H1 (cell line): Measurements from ENCODE around the gene UPK2. TPM values are rescaled to one million over a fixed set of nuclear protein-coding genes. Genes with fewer than 3 reads are reported as not detected.

Experiments used
- CTCF ChIA-PET: fragments of 300-600 bp; sonication (Branson Sonifier 250); formaldehyde crosslinking; loops from one replicate; lab custom pipeline; 2021; ENCODE audit not compliant: partially characterized antibody; lab: Charles Lee
- POLR2A ChIA-PET: fragments of 300-600 bp; sonication (Branson Sonifier 250); formaldehyde crosslinking; loops from one replicate; lab custom pipeline; 2021; ENCODE audit warnings: inconsistent platforms; ENCODE audit not compliant: partially characterized antibody; lab: Charles Lee
- DNase-seq, 2 experiments: peaks; one replicate each; pipeline versions ENCODE4 v3.0.0 to v3.0.0-alpha.2; 2010 to 2022; ENCODE audit warnings: low spot score in 2 of 2, low read depth in 1 of 2, mixed read lengths in 1 of 2
- FAIRE-seq: peaks from 2 replicates; lab custom pipeline; 2011; peaks lifted over from hg19 to GRCh38; lab: Jason Lieb, UNC
- H2AFZ ChIP-seq: 2 replicates; pipeline ENCODE4 v1.8.1; 2012; ENCODE audit warnings: low read length, inconsistent platforms
- H2AK5ac ChIP-seq: 2 replicates; pipeline ENCODE4 v1.6.1; 2013; ENCODE audit warnings: low read depth, low read length
- H2BK120ac ChIP-seq: replicated peaks from 2 replicates; pipeline ENCODE3; 2013; ENCODE audit warnings: low read depth, low read length, inconsistent platforms
- H2BK12ac ChIP-seq: 2 replicates; pipeline ENCODE4 v1.6.1; 2013; ENCODE audit warnings: low read depth, low read length
- H2BK15ac ChIP-seq: 2 replicates; pipeline ENCODE4 v1.6.1; 2013; ENCODE audit warnings: low read length
- H2BK20ac ChIP-seq: 2 replicates; pipeline ENCODE4 v1.6.1; 2013; ENCODE audit warnings: low read length
- H2BK5ac ChIP-seq: 2 replicates; pipeline ENCODE4 v1.6.1; 2013; ENCODE audit warnings: low read depth, low read length
- H3K14ac ChIP-seq: 2 replicates; pipeline ENCODE4 v1.6.1; 2013; ENCODE audit warnings: inconsistent platforms; ENCODE audit not compliant: insufficient read length
- H3K18ac ChIP-seq: 2 replicates; pipeline ENCODE4 v1.6.1; 2013; ENCODE audit warnings: low read length; ENCODE audit errors: extremely low read depth
- H3K23ac ChIP-seq: 2 replicates; pipeline ENCODE4 v1.6.1; 2013; ENCODE audit warnings: inconsistent platforms; ENCODE audit not compliant: insufficient read length
- H3K23me2 ChIP-seq: 2 replicates; pipeline ENCODE4 v1.6.1; 2013; ENCODE audit warnings: low read depth, low read length
- H3K27ac ChIP-seq: 2 replicates; pipeline ENCODE4 v1.6.1; 2011; ENCODE audit warnings: low read depth, low read length, inconsistent platforms
- H3K27me3 ChIP-seq, 4 experiments: replicated peaks in 1 of 4; 1 replicate in 1 of 4; 2 replicates in 3 of 4; pipeline versions ENCODE4 v1.6.1 to v1.8.1; 2011 to 2013; ENCODE audit warnings: low read length in 3 of 4, mild to moderate bottlenecking in 3 of 4, inconsistent platforms in 2 of 4, mixed read lengths in 2 of 4, moderate library complexity in 1 of 4; ENCODE audit not compliant: control insufficient read depth in 3 of 4, insufficient read depth in 3 of 4; ENCODE audit errors: extremely low read depth in 1 of 4
- H3K36me3 ChIP-seq, 4 experiments: 2 replicates each; pipeline versions ENCODE4 v1.6.1 to v1.8.1; 2011 to 2013; ENCODE audit warnings: mild to moderate bottlenecking in 4 of 4, low read length in 3 of 4, moderate library complexity in 2 of 4, control low read depth in 1 of 4, inconsistent platforms in 1 of 4; ENCODE audit not compliant: insufficient read depth in 4 of 4, control insufficient read depth in 2 of 4
- H3K4ac ChIP-seq: replicated peaks from 2 replicates; pipeline ENCODE3; 2013; ENCODE audit warnings: low read length, low read depth, mixed read lengths, inconsistent platforms; ENCODE audit not compliant: insufficient read length
- H3K4me1 ChIP-seq, 4 experiments: replicated peaks in 1 of 4; 1 replicate in 1 of 4; 2 replicates in 3 of 4; pipeline versions ENCODE4 v1.6.1 to v1.8.1; 2011 to 2013; ENCODE audit warnings: low read length in 3 of 4, inconsistent platforms in 2 of 4, mixed read lengths in 1 of 4; ENCODE audit not compliant: insufficient read depth in 4 of 4, control insufficient read depth in 3 of 4
- H3K4me2 ChIP-seq, 2 experiments: 2 replicates each; pipeline versions ENCODE4 v1.6.1 to v1.8.1; 2011 to 2013; ENCODE audit warnings: low read depth in 2 of 2, low read length in 2 of 2, control low read depth in 1 of 2, inconsistent platforms in 1 of 2, mild to moderate bottlenecking in 1 of 2; ENCODE audit not compliant: insufficient read depth in 1 of 2
- H3K4me3 ChIP-seq, 4 experiments: fragments of 200-600, 300-600 bp in 1 of 4; sonication (generic), shearing (Covaris generic), sonication (Bioruptor Twin) in 1 of 4; 2 replicates each; pipeline versions ENCODE4 v1.5.1 to v1.8.1; 2011 to 2016; ENCODE audit warnings: low read length in 4 of 4, low read depth in 3 of 4, control low read depth in 2 of 4, inconsistent platforms in 2 of 4, mild to moderate bottlenecking in 2 of 4, mixed read lengths in 1 of 4, moderate library complexity in 1 of 4; ENCODE audit not compliant: insufficient read depth in 2 of 4; ENCODE audit errors: extremely low read depth in 1 of 4
- H3K56ac ChIP-seq: replicated peaks from 2 replicates; pipeline ENCODE3; 2013; ENCODE audit warnings: low read depth, mild to moderate bottlenecking, mixed read lengths, low read length, inconsistent platforms; ENCODE audit not compliant: insufficient read length
- H3K79me1 ChIP-seq: 2 replicates; pipeline ENCODE4 v1.6.1; 2013; ENCODE audit warnings: low read depth, low read length, control low read depth
- H3K79me2 ChIP-seq, 2 experiments: 2 replicates each; pipeline versions ENCODE4 v1.6.1 to v1.8.1; 2012 to 2013; ENCODE audit warnings: low read length in 2 of 2, mild to moderate bottlenecking in 2 of 2, inconsistent platforms in 1 of 2; ENCODE audit not compliant: insufficient read depth in 2 of 2, control insufficient read depth in 1 of 2
- H3K9ac ChIP-seq, 4 experiments: replicated peaks in 1 of 4; 1 replicate in 1 of 4; 2 replicates in 3 of 4; pipeline versions ENCODE4 v1.6.1 to v1.8.1; 2011 to 2013; ENCODE audit warnings: low read depth in 3 of 4, low read length in 3 of 4, control low read depth in 2 of 4, mild to moderate bottlenecking in 2 of 4, moderate library complexity in 2 of 4, inconsistent platforms in 1 of 4; ENCODE audit errors: extremely low read depth in 1 of 4
- H3K9me3 ChIP-seq, 2 experiments: 2 replicates each; pipeline versions ENCODE4 v1.6.1 to v1.8.1; 2012 to 2013; ENCODE audit warnings: mild to moderate bottlenecking in 2 of 2, moderate library complexity in 2 of 2, control low read depth in 1 of 2, inconsistent platforms in 1 of 2, low read depth in 1 of 2, low read length in 1 of 2, mixed read lengths in 1 of 2; ENCODE audit not compliant: insufficient read depth in 2 of 2
- H4K20me1 ChIP-seq, 2 experiments: replicated peaks in 1 of 2; 2 replicates each; pipeline versions ENCODE3 to v1.8.1; 2011 to 2013; ENCODE audit warnings: inconsistent platforms in 2 of 2, low read length in 2 of 2, mild to moderate bottlenecking in 1 of 2; ENCODE audit not compliant: insufficient read depth in 2 of 2, control insufficient read depth in 1 of 2
- H4K5ac ChIP-seq: 2 replicates; pipeline ENCODE4 v1.6.1; 2013; ENCODE audit warnings: low read length, low read depth, mixed read lengths, inconsistent platforms; ENCODE audit not compliant: insufficient read length
- H4K8ac ChIP-seq: 2 replicates; pipeline ENCODE4 v1.8.0; 2013; ENCODE audit warnings: mild to moderate bottlenecking, moderate library complexity, low read length, inconsistent platforms; ENCODE audit not compliant: insufficient read depth; ENCODE audit errors: extremely low read depth
- H4K91ac ChIP-seq: replicated peaks from 2 replicates; pipeline ENCODE3; 2013; ENCODE audit warnings: low read length, mixed read lengths, inconsistent platforms; ENCODE audit not compliant: insufficient read length
- E2F6 ChIP-seq: IDR thresholded peaks from 2 replicates; pipeline ENCODE4 v1.6.1; 2012; ENCODE audit warnings: inconsistent platforms
- EP300 ChIP-seq, 2 experiments: IDR thresholded peaks; 1 replicate in 1 of 2; 2 replicates in 1 of 2; pipeline ENCODE4 v1.6.1; 2011 to 2012; ENCODE audit warnings: low read depth in 2 of 2, low read length in 2 of 2, mild to moderate bottlenecking in 2 of 2, borderline replicate concordance in 1 of 2, inconsistent platforms in 1 of 2, moderate library complexity in 1 of 2
- WGBS, 2 experiments: shearing (Covaris generic) in 1 of 2; methylation state at CpG; one replicate each; pipeline versions ENCODE4 v1.1.6 to v1.1.7; 2013 to 2015; ENCODE audit warnings: low lambda C conversion rate in 2 of 2, mixed read lengths in 2 of 2, inconsistent platforms in 1 of 2, low coverage in 1 of 2, missing lambda C conversion rate in 1 of 2; ENCODE audit not compliant: insufficient replicate concordance in 2 of 2, insufficient coverage in 1 of 2, insufficient read length in 1 of 2; ENCODE audit errors: extremely low coverage in 1 of 2, missing lambda C conversion rate in 1 of 2; 5-methylcytosine and 5-hydroxymethylcytosine counted together
- polyA plus RNA-seq, 7 experiments: library from polyadenylated mRNA; depleted of rRNA in 3 of 7; stranded (reverse) in 5 of 7; unstranded in 2 of 7; fragments of >200 nt in 5 of 7; fragments of 200-250 nt in 2 of 7; gene quantifications; 1 replicate in 5 of 7; 2 replicates in 1 of 7; 4 replicates in 1 of 7; pipeline versions ENCODE4 v1.2.1 to v1.2.3, GENCODE V29; 2011 to 2013; ENCODE audit warnings: missing spikeins in 2 of 7, mixed read lengths in 2 of 7
- total RNA-seq: library from RNA; stranded (reverse); fragmentation: NEBNext Ultra II Directional; extraction: Animal tissue kit (Norgen Biotek cat#: 25700); gene quantifications from 2 replicates; pipeline ENCODE4 v1.2.1, GENCODE V29; 2021

The UPK2 gene
- total and polyA plus RNA-seq, 2 of the 8 experiments (the other 6 are each of a cell fraction or from before 2014, with no cell fraction given), result 0.76 TPM; not detected in 1

- Histone ChIP-seq H3K79me2 (no peaks in the 10 kb centered on the region), H3K27ac (no peak within 1 kb of the TSS), H2BK12ac (no peak within 1 kb of the TSS), H3K4me3 (no peak within 1 kb of the TSS), H3K4me1 (no peaks in the 10 kb centered on the region), H4K91ac (no peak within 1 kb of the TSS), H3K4ac (no peak within 1 kb of the TSS), H2AFZ (no peak within 1 kb of the TSS), H3K56ac (no peak within 1 kb of the TSS), H4K5ac (no peak within 1 kb of the TSS), H3K18ac (no peak within 1 kb of the TSS), H2BK20ac (no peak within 1 kb of the TSS), H3K23me2 (no peaks in the 10 kb centered on the region), H3K23ac (no peak within 1 kb of the TSS), H3K4me2 (no peak within 1 kb of the TSS), H3K27me3 (no peaks in the 10 kb centered on the region), H3K9me3 (no peaks in the 10 kb centered on the region), H4K8ac (no peak within 1 kb of the TSS), H2BK120ac (no peak within 1 kb of the TSS), H3K79me1 (no peaks in the 10 kb centered on the region), H3K36me3 (no peaks in the 10 kb centered on the region), H4K20me1 (no peaks in the 10 kb centered on the region), H2BK5ac (no peak within 1 kb of the TSS), H3K9ac (no peak within 1 kb of the TSS), H2BK15ac (no peak within 1 kb of the TSS), H3K14ac (no peak within 1 kb of the TSS), H2AK5ac (no peak within 1 kb of the TSS)
- ChIA-PET POLR2A (interaction anchor here (0.6 to 0.7 kb wide), 2 partner anchors 11 to 369 kb away, joined by 3 read pairs; partner anchors contain the start of gene C1QTNF5), CTCF (interaction anchor here (1.2 kb wide), 1 partner anchor 15 kb away, joined by 3 read pairs; no protein-coding TSS in a partner anchor)
- WGBS, 2 experiments, result 95% methylated on average over 31 of the region's 33 CpGs; no CpG with 5 or more reads in 1 of the 2 experiments
- TF ChIP-seq EP300 (IDR thresholded peaks at IDR 0.05; ENCODE audit: borderline replicate concordance in 1 of 2, low read depth in 2 of 2, low read length in 2 of 2) (no peak), E2F6 (0 out of 2 replicates have a peak, but pooled peaks have one; percentile 35)
- DNase-seq (no peak), FAIRE-seq (no peak)
These were observed 15.5 kb downstream of the UPK2 start, which contains the start of gene FOXR1 for GRCh38 chr11:118971646-118972045. Gene FOXR1, plus strand, starts transcription at chr11:118971761. Its CDS starts 171 bp downstream, at chr11:118971932.
